GM23338 (cell line): ENCODE measurements around the gene MAST4.

Experiments
- CREB1 ChIP-seq: fragments of 250-450 bp; sonication (Bioruptor Pico); IDR thresholded peaks from 2 replicates; pipeline ENCODE4 v1.5.0; 2020; ENCODE audit warnings: low read depth, mild to moderate bottlenecking, moderate library complexity
- POLR2AphosphoS5 ChIP-seq: IDR thresholded peaks from 2 replicates; pipeline ENCODE4 v1.6.1; 2016; ENCODE audit warnings: antibody characterized with exemption, low read depth

DNA sequence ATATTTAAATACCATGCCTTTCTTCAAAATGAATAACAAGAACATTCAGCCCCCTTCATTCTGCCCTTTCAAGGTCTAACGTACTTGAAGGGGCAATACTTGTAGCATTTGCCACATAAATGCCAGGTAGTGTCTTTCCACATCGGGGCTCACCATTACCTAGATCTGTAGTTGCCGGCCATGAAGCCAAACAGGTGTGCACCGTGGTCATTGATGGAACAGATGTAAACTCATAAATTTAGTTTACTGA, 407.4 kb downstream of the MAST4 start:
- TF ChIP-seq POLR2AphosphoS5, result no peak
- no peak for TF ChIP-seq CREB1 (CRISPR knock-in tag)
